Gastrocnemius medialis (tissue), 4 donors: ENCODE measurements around the gene GMFB. TPM values are rescaled to one million over a fixed set of nuclear protein-coding genes. Genes with fewer than 3 reads are reported as not detected.

Experiments
- ATAC-seq, 2 donors: fragments of 150-250 bp; one replicate each; pipeline ENCODE4 v1.9.1; 2016
- DNase-seq, 2 donors: peaks; one replicate each; pipeline ENCODE4 v3.0.0-alpha.2; 2019
- H3K27ac ChIP-seq, 4 donors: fragments of 200-600 bp; sonication (generic); 1 replicate in 1 of 4; 2 replicates in 3 of 4; pipeline ENCODE4 v1.5.1; 2016 to 2018; ENCODE audit warnings: mild to moderate bottlenecking in 2 of 4, moderate library complexity in 1 of 4
- H3K27me3 ChIP-seq, 3 donors: fragments of 200-600 bp; sonication (generic) in 2 of 3; 1 replicate in 1 of 3; 2 replicates in 2 of 3; pipeline versions ENCODE4 v1.5.1 to v1.6.0; 2016 to 2019; ENCODE audit warnings: mild to moderate bottlenecking in 1 of 3, moderate library complexity in 1 of 3
- H3K36me3 ChIP-seq, 2 donors: fragments of 200-600 bp; sonication (generic) in 1 of 2; one replicate each; pipeline ENCODE4 v1.5.1; 2017 to 2018
- H3K4me1 ChIP-seq, 2 donors: fragments of 200-600 bp; sonication (generic) in 1 of 2; one replicate each; pipeline ENCODE4 v1.5.1; 2016 to 2017; ENCODE audit warnings: mild to moderate bottlenecking in 2 of 2
- H3K4me3 ChIP-seq, 4 donors: fragments of 200-600 bp; sonication (generic) in 3 of 4; 1 replicate in 1 of 4; 2 replicates in 3 of 4; pipeline ENCODE4 v1.5.1; 2016 to 2019; ENCODE audit warnings: mild to moderate bottlenecking in 2 of 4
- H3K9me3 ChIP-seq, 3 donors: fragments of 200-600 bp; sonication (generic) in 2 of 3; 1 replicate in 1 of 3; 2 replicates in 2 of 3; pipeline ENCODE4 v1.5.1; 2016 to 2019
- POLR2A ChIP-seq, 2 donors: fragments of 450-650 bp; IDR thresholded peaks; one replicate each; pipeline ENCODE4 v1.6.1; 2017; ENCODE audit warnings: antibody characterized with exemption in 2 of 2, mild to moderate bottlenecking in 2 of 2, moderate library complexity in 2 of 2
- in situ Hi-C, 4 donors: fragments of 200-750 bp; cut with MboI; loops; one replicate each; pipeline versions ENCODE4 v1.15.0 to v1.8.0; 2017; ENCODE audit warnings: low sequenced_read_pairs in 4 of 4
- intact Hi-C: fragments of 100-400 bp; cut with DNase I; formaldehyde crosslinking; loops from one replicate; pipeline ENCODE4 v1.15.1; 2023; ENCODE audit warnings: low total_unique reads
- total RNA-seq, 4 donors: library from RNA; depleted of rRNA; stranded (reverse); fragments of >200 nt; gene quantifications; one replicate each; pipeline versions ENCODE4 v1.1.0 to v1.2.3, GENCODE V29; 2016
- TF ChIP-seq, protein P1 (sequence below), 5 experiments: fragments of 450-650 bp in 3 of 5; fragments of 200-600 bp in 2 of 5; sonication (generic) in 2 of 5; IDR thresholded peaks in 4 of 5; conservative IDR thresholded peaks in 1 of 5; 1 replicate in 4 of 5; 2 replicates in 1 of 5; pipeline ENCODE4 v1.5.1; 2016 to 2019; ENCODE audit warnings: antibody characterized with exemption in 5 of 5, mild to moderate bottlenecking in 3 of 5, moderate library complexity in 3 of 5

Gene GMFB
- total RNA-seq, 4 donors from 2014 or later, result 5.0 to 21.7 (median 7.3) TPM

DNA sequence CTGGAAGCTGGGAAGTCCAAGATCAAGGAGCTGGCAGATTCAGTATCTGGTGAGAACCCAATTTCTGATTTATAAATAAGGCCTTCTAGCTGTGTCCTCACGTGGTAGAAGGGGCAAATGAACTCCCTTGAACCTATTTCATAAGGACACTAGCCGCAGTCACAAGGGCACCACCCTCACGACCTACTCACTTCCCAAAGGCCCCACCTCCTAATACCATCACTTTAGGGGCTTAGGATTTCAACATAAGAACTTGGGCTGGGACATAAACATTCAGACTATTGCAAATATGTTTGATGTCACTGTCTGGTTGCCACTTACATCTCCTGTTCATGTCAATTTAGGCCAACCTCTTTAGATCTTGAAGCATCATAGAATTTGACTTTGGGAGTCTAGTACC lies 36.8 kb downstream of the GMFB start:
- no peaks in the 10 kb centered on the region for H3K36me3 ChIP-seq
- ATAC-seq (no peak), DNase-seq (no peak)
- no peaks in the 10 kb centered on the region for H3K4me1 ChIP-seq
- in situ Hi-C loops, result no loop called here
- no peak for TF ChIP-seq POLR2A (IDR thresholded peaks at IDR 0.05)
- TF ChIP-seq, protein P1, sequence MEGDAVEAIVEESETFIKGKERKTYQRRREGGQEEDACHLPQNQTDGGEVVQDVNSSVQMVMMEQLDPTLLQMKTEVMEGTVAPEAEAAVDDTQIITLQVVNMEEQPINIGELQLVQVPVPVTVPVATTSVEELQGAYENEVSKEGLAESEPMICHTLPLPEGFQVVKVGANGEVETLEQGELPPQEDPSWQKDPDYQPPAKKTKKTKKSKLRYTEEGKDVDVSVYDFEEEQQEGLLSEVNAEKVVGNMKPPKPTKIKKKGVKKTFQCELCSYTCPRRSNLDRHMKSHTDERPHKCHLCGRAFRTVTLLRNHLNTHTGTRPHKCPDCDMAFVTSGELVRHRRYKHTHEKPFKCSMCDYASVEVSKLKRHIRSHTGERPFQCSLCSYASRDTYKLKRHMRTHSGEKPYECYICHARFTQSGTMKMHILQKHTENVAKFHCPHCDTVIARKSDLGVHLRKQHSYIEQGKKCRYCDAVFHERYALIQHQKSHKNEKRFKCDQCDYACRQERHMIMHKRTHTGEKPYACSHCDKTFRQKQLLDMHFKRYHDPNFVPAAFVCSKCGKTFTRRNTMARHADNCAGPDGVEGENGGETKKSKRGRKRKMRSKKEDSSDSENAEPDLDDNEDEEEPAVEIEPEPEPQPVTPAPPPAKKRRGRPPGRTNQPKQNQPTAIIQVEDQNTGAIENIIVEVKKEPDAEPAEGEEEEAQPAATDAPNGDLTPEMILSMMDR (IDR thresholded peaks at IDR 0.05 in 4 of 5, conservative IDR thresholded peaks at IDR 0.05 in 1 of 5), result no peak
- H3K4me3 ChIP-seq, result no peak overlapping the region
- H3K9me3 ChIP-seq, result no peaks in the 10 kb centered on the region
- H3K27me3 ChIP-seq, result no peaks in the 10 kb centered on the region
- intact Hi-C loops, result no loop called here
- H3K27ac ChIP-seq, result no peak overlapping the region

DNA sequence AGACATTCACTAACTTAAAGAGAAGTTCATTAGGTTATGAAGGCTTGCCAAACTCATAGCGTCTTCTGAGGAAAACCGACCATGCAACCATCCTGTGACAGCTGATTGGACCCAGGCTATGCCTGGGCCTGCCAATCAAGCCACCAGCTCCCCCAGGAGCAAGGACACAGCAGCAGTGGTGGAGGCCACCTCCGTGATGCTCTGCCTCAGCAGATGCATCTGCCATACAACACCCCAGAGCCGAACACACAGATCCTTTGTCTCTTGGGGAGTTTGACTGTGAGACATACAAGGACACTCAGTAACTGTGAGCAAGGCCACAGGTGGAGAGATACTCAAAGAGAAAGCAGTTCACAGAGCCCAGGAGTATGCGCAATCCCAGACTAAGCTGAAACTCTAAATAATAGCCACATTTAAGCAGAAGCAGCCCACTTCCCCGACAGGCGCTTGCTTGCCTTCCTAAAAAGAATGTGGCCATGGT lies 37.6 kb downstream of the GMFB start:
- ATAC-seq, result no peak
- Histone ChIP-seq H3K9me3 (no peaks in the 10 kb centered on the region), H3K36me3 (no peaks in the 10 kb centered on the region), H3K4me1 (no peaks in the 10 kb centered on the region), H3K27me3 (no peaks in the 10 kb centered on the region), H3K27ac (no peak overlapping the region), H3K4me3 (no peak overlapping the region)
- intact Hi-C loops (no loop called here), in situ Hi-C loops (no loop called here)
- TF ChIP-seq, protein P1 (IDR thresholded peaks at IDR 0.05 in 4 of 5, conservative IDR thresholded peaks at IDR 0.05 in 1 of 5), result no peak
- no peak for TF ChIP-seq POLR2A (IDR thresholded peaks at IDR 0.05)
- DNase-seq, result no peak

DNA sequence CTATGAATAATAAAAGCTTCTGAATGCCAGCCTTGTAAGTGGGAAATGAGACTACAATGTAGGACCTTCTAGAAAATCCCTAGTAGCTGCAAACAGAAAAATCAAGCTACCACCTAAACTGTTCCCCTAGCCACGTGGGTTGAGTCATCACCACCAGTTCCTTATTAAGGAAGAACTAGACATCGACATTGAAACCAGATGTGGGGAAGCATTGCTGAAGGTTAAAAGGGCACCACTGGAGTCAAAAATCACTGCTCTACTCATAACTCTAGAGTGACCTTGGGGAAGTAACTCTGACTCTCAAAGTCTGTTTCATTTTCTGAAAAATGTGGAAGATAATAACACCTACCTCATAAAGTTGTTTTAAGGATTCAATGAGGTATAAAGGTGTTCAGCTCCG lies 38.2 kb downstream of the GMFB start:
- in situ Hi-C loops, result no loop called here
- intact Hi-C loops, result no loop called here
- Histone ChIP-seq H3K4me1 (no peaks in the 10 kb centered on the region), H3K27ac (no peak overlapping the region), H3K36me3 (no peaks in the 10 kb centered on the region), H3K27me3 (no peaks in the 10 kb centered on the region), H3K4me3 (no peak overlapping the region), H3K9me3 (no peaks in the 10 kb centered on the region)
- TF ChIP-seq, protein P1 (IDR thresholded peaks at IDR 0.05 in 4 of 5, conservative IDR thresholded peaks at IDR 0.05 in 1 of 5), result no peak
- ATAC-seq, result no peak
- DNase-seq, result no peak

DNA sequence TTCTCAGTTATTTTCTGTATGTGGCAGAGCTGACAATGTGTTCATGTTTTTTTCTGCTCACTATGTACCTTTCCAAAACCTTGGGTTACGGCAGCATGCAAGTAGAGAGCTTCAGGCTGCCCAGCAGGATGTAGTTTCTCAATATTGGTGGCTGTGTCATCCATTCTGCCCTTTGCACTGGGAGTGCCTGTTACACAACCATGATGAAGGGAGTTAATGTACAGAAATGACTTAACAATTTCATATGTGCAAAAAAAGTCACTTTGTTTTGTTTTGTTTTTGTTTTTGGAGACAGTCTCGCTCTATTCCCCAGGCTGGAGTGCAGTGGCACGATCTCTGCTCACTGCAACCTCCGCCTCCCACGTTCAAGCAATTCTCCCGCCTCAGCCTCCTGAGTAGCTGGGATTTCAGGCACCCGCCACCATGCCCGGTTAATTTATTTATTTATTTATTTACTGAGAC lies 41.5 kb downstream of the GMFB start:
- Histone ChIP-seq H3K9me3 (no peaks in the 10 kb centered on the region), H3K36me3 (no peaks in the 10 kb centered on the region), H3K27me3 (no peaks in the 10 kb centered on the region), H3K27ac (no peak overlapping the region), H3K4me3 (no peak overlapping the region), H3K4me1 (no peaks in the 10 kb centered on the region)
- intact Hi-C loops (no loop called here), in situ Hi-C loops (no loop called here)
- ATAC-seq, result no peak
- TF ChIP-seq, protein P1 (IDR thresholded peaks at IDR 0.05 in 4 of 5, conservative IDR thresholded peaks at IDR 0.05 in 1 of 5), result no peak
- no peak for TF ChIP-seq POLR2A (IDR thresholded peaks at IDR 0.05)
- DNase-seq, result no peak

DNA sequence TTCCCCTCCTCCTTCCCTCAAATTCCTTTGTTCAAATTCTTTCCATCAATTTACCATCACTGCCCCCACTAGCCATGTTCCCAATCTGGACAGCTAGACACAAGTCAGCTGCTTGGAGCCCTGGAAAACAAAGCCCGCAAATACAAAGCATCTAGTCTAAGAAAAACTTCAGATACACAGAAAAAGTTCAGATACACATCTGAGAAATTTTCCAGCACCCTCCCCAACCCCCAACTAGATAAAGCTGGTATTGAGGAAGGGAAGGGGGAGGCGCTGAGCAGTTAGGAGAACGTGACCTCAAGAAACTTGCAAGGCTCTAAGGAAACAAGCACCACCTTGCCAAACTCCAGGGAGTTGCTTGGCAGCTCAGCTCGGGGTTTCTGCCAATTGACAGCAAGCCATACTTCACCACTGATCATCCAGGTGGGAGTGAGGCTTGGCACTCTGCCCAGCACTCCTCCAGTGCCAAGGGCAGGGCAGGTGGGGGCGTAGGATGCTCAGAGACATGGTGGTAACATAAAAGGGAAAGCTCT lies 42.6 kb downstream of the GMFB start:
- in situ Hi-C loops, result no loop called here
- no peak overlapping the region for H3K27ac ChIP-seq
- DNase-seq, result no peak
- H3K9me3 ChIP-seq, result no peaks in the 10 kb centered on the region
- intact Hi-C loops, result no loop called here
- TF ChIP-seq POLR2A (IDR thresholded peaks at IDR 0.05), result no peak
- TF ChIP-seq, protein P1 (IDR thresholded peaks at IDR 0.05 in 4 of 5, conservative IDR thresholded peaks at IDR 0.05 in 1 of 5), result no peak
- H3K4me1 ChIP-seq, result peaks cover 6% of the 10 kb centered on the region in 2 donors
- ATAC-seq, result no peak
- no peaks in the 10 kb centered on the region for H3K27me3 ChIP-seq
- no peak overlapping the region for H3K4me3 ChIP-seq
- no peaks in the 10 kb centered on the region for H3K36me3 ChIP-seq
